ENCODE results near the gene FADS6. TPM values are rescaled to one million over a fixed set of nuclear protein-coding genes. Genes with fewer than 3 reads are reported as not detected.

Gene FADS6
- polyA plus RNA-seq, 1 donor from 2014 or later, result not detected

DNA sequence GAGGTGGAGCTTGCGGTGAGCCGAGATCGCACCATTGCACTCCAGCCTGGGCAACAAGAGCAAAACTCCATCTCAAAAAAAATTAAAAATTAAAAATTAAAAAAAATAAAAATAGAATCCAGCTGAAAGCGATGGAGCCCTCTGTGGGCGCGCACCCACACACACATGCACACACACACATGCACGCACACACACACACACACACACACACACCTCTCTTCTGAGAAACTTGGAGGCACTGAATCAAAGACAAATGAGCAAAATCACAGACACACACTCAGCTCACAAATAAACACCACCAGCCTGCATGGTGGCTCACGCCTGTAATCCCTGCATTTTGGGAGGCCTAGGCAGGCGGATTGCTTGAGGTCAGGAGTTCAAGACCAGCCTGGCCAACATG lies 9.6 kb upstream of the FADS6 start:
- H3K27me3 ChIP-seq (ENCODE audit: insufficient read depth, low read depth, low read length), result no peaks in the 10 kb centered on the region
- H4K20me1 ChIP-seq (ENCODE audit: insufficient read depth), result no peaks in the 10 kb centered on the region
- H3K4me3 ChIP-seq (ENCODE audit: low read length), result no peak overlapping the region
- no peaks in the 10 kb centered on the region for H3F3A ChIP-seq (ENCODE audit: insufficient read depth, low read length, poor library complexity, severe bottlenecking)
- no peaks in the 10 kb centered on the region for H3K9me3 ChIP-seq (ENCODE audit: low read length)
- no peaks in the 10 kb centered on the region for H3K79me2 ChIP-seq (replicated peaks; ENCODE audit: insufficient read depth, low read length)
- H3K9ac ChIP-seq (ENCODE audit: low read length), result no peak overlapping the region
- H2AFZ ChIP-seq (ENCODE audit: low read depth, low read length), result no peak overlapping the region
- no peak for TF ChIP-seq RAD21 (conservative IDR thresholded peaks at IDR 0.05)
- no peak for TF ChIP-seq SMC3 (conservative IDR thresholded peaks at IDR 0.05; ENCODE audit: poor library complexity)
- TF ChIP-seq, protein P1, sequence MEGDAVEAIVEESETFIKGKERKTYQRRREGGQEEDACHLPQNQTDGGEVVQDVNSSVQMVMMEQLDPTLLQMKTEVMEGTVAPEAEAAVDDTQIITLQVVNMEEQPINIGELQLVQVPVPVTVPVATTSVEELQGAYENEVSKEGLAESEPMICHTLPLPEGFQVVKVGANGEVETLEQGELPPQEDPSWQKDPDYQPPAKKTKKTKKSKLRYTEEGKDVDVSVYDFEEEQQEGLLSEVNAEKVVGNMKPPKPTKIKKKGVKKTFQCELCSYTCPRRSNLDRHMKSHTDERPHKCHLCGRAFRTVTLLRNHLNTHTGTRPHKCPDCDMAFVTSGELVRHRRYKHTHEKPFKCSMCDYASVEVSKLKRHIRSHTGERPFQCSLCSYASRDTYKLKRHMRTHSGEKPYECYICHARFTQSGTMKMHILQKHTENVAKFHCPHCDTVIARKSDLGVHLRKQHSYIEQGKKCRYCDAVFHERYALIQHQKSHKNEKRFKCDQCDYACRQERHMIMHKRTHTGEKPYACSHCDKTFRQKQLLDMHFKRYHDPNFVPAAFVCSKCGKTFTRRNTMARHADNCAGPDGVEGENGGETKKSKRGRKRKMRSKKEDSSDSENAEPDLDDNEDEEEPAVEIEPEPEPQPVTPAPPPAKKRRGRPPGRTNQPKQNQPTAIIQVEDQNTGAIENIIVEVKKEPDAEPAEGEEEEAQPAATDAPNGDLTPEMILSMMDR (IDR thresholded peaks at IDR 0.05; ENCODE audit: poor library complexity, severe bottlenecking), result no peak
- TF ChIP-seq MXI1 (conservative IDR thresholded peaks at IDR 0.05; ENCODE audit: poor library complexity, severe bottlenecking), result no peak
- TF ChIP-seq EP300 (conservative IDR thresholded peaks at IDR 0.05; ENCODE audit: poor library complexity, severe bottlenecking), result no peak
- TF ChIP-seq TAF1 (IDR thresholded peaks at IDR 0.05; ENCODE audit: low read depth), result no peak
- TF ChIP-seq EZH2 (IDR thresholded peaks at IDR 0.05; ENCODE audit: borderline replicate concordance, insufficient read depth, low read length, poor library complexity, severe bottlenecking), result no peak
- TF ChIP-seq, protein P2, sequence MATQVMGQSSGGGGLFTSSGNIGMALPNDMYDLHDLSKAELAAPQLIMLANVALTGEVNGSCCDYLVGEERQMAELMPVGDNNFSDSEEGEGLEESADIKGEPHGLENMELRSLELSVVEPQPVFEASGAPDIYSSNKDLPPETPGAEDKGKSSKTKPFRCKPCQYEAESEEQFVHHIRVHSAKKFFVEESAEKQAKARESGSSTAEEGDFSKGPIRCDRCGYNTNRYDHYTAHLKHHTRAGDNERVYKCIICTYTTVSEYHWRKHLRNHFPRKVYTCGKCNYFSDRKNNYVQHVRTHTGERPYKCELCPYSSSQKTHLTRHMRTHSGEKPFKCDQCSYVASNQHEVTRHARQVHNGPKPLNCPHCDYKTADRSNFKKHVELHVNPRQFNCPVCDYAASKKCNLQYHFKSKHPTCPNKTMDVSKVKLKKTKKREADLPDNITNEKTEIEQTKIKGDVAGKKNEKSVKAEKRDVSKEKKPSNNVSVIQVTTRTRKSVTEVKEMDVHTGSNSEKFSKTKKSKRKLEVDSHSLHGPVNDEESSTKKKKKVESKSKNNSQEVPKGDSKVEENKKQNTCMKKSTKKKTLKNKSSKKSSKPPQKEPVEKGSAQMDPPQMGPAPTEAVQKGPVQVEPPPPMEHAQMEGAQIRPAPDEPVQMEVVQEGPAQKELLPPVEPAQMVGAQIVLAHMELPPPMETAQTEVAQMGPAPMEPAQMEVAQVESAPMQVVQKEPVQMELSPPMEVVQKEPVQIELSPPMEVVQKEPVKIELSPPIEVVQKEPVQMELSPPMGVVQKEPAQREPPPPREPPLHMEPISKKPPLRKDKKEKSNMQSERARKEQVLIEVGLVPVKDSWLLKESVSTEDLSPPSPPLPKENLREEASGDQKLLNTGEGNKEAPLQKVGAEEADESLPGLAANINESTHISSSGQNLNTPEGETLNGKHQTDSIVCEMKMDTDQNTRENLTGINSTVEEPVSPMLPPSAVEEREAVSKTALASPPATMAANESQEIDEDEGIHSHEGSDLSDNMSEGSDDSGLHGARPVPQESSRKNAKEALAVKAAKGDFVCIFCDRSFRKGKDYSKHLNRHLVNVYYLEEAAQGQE (IDR thresholded peaks at IDR 0.05; ENCODE audit: borderline replicate concordance), result no peak
- no peak for TF ChIP-seq POLR2AphosphoS5 (IDR thresholded peaks at IDR 0.05)
- no peak overlapping the region for H3K4me2 ChIP-seq (ENCODE audit: low read length)
- H3K27ac ChIP-seq (ENCODE audit: low read length), result no peak overlapping the region
- no peaks in the 10 kb centered on the region for H3K9me2 ChIP-seq (ENCODE audit: insufficient read depth, low read length)
- H3K36me3 ChIP-seq (ENCODE audit: insufficient read depth, low read length), result no peaks in the 10 kb centered on the region

DNA sequence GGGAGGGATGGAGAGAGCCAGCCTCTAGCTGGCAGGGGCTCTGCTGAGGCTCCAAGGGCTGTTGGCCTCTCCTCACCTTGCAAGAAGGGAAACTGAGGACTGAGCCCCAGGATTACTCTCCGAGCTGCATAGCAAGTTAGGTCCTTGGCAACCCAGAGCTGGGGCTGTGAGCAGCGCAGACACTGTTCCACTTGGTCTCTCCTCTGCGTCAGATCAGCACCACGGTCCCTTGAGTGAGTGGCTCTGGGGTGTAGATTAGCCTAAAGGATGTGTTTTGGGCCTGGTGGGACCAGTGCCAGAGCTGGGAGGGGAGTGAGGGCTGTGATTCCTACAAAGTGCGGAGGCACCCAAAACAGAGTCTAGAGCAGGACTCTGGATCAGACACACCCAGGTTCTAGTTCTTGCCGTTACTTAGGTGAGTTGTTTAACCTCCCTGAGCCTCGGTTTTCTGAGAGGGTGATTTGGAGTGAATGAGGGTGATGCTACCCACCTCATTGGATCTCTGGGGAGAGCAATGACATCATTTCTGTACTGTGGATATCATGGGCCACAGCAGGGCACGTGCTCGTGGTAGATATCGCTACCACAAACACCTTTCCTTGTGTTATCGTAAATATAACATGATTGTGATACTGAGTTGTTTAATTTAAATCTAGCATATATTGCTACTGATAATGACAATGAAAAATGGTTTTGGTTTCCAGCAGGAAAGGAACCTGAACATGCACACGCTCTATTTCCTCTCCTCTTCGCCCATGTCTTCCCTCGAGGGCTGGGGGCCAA lies 8.1 kb upstream of the FADS6 start:
- Histone ChIP-seq H3K27ac (ENCODE audit: low read length) (no peak overlapping the region), H3K4me2 (ENCODE audit: low read length) (no peak overlapping the region), H2AFZ (ENCODE audit: low read depth, low read length) (no peak overlapping the region), H4K20me1 (ENCODE audit: insufficient read depth) (no peaks in the 10 kb centered on the region), H3K4me3 (ENCODE audit: low read length) (no peak overlapping the region), H3K79me2 (replicated peaks; ENCODE audit: insufficient read depth, low read length) (no peaks in the 10 kb centered on the region), H3K9ac (ENCODE audit: low read length) (no peak overlapping the region), H3K9me3 (ENCODE audit: low read length) (no peaks in the 10 kb centered on the region), H3K9me2 (ENCODE audit: insufficient read depth, low read length) (no peaks in the 10 kb centered on the region), H3K27me3 (ENCODE audit: insufficient read depth, low read depth, low read length) (peaks cover 3% of the 10 kb centered on the region), H3F3A (ENCODE audit: insufficient read depth, low read length, poor library complexity, severe bottlenecking) (no peaks in the 10 kb centered on the region), H3K36me3 (ENCODE audit: insufficient read depth, low read length) (no peaks in the 10 kb centered on the region)
- TF ChIP-seq TAF1 (IDR thresholded peaks at IDR 0.05; ENCODE audit: low read depth) (no peak), MXI1 (conservative IDR thresholded peaks at IDR 0.05; ENCODE audit: poor library complexity, severe bottlenecking) (no peak), EZH2 (IDR thresholded peaks at IDR 0.05; ENCODE audit: borderline replicate concordance, insufficient read depth, low read length, poor library complexity, severe bottlenecking) (no peak), EP300 (conservative IDR thresholded peaks at IDR 0.05; ENCODE audit: poor library complexity, severe bottlenecking) (no peak), RAD21 (conservative IDR thresholded peaks at IDR 0.05) (no peak), POLR2AphosphoS5 (IDR thresholded peaks at IDR 0.05) (no peak), SMC3 (conservative IDR thresholded peaks at IDR 0.05; ENCODE audit: poor library complexity) (no peak)
- TF ChIP-seq, protein P1 (IDR thresholded peaks at IDR 0.05; ENCODE audit: poor library complexity, severe bottlenecking), result no peak
- TF ChIP-seq, protein P2 (IDR thresholded peaks at IDR 0.05; ENCODE audit: borderline replicate concordance), result no peak
